ENCODE results near the gene SEMA4D.

DNA sequence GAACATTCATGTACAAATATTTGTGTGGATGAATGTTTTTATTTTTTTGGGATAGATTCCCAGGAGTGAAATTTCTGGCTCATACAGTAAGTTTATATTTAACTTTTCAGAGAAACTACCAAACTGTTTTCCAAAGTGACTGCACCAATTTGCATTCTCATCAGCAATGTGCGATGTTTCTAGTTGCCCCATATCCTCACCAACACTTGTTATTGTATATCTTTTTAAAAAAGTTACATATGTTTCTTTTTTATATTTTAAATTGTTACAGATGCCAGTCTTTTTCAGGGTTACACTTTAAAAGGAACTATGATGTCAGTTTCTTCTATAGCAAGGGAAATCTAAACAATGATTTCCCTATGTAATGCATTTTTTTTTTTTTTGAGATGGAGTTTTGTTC, 49.1 kb upstream of the SEMA4D start:
- TF ChIP-seq EZH2 (IDR thresholded peaks at IDR 0.05; ENCODE audit: borderline replicate concordance, low read depth, low read length, severe bottlenecking) (no peak), CTCF (IDR thresholded peaks at IDR 0.05; ENCODE audit: borderline replicate concordance, extremely low read depth, low read length, poor library complexity, severe bottlenecking) (no peak)
